A673 (cell line): ENCODE results near the gene FILIP1. TPM values are rescaled to one million over a fixed set of nuclear protein-coding genes. Genes with fewer than 3 reads are reported as not detected.

Experiments used
- BruUV-seq: library from RNA; stranded (reverse); fragments of 400-500 nt; replicated peaks from 2 replicates; lab custom pipeline; 2021; lab: Mats Ljungman, UMichigan
- CTCF ChIA-PET: fragments of 300-600 bp; sonication (Branson Sonifier 250); formaldehyde crosslinking; loops from one replicate; lab custom pipeline; 2022; ENCODE audit warnings: antibody characterized with exemption; lab: Charles Lee
- POLR2A ChIA-PET: fragments of 300-600 bp; sonication (Branson Sonifier 250); formaldehyde crosslinking; loops from one replicate; lab custom pipeline; 2022; ENCODE audit warnings: antibody characterized with exemption; ENCODE audit not compliant: low non-redundant PET; lab: Charles Lee
- DNase-seq: peaks from one replicate; pipeline ENCODE4 v3.0.0-alpha.2; 2015; ENCODE audit warnings: low spot score
- H3K27ac ChIP-seq: fragments of 200-600 bp; sonication (generic); 2 replicates; pipeline ENCODE4 v1.5.1; 2016; ENCODE audit warnings: mixed run types, low read depth, mild to moderate bottlenecking, mixed read lengths, antibody characterized with exemption, low read length; ENCODE audit not compliant: poor library complexity, severe bottlenecking
- H3K27me3 ChIP-seq: fragments of 200-600 bp; sonication (generic); replicated peaks from 2 replicates; pipeline ENCODE4 v1.6.1; 2017; ENCODE audit warnings: mixed run types, low read depth, mild to moderate bottlenecking, mixed read lengths, antibody characterized with exemption, low read length; ENCODE audit not compliant: insufficient read depth, poor library complexity
- H3K36me3 ChIP-seq: fragments of 200-600 bp; sonication (generic); 2 replicates; pipeline ENCODE4 v1.6.1; 2016; ENCODE audit warnings: mixed run types, mild to moderate bottlenecking, mixed read lengths, antibody characterized with exemption, low read length; ENCODE audit not compliant: insufficient read depth, poor library complexity, severe bottlenecking
- H3K4me1 ChIP-seq: fragments of 200-600 bp; sonication (generic); 2 replicates; pipeline ENCODE4 v1.6.1; 2017; ENCODE audit warnings: mixed run types, mild to moderate bottlenecking, mixed read lengths, antibody characterized with exemption, low read length; ENCODE audit not compliant: insufficient read depth, poor library complexity, severe bottlenecking
- H3K4me3 ChIP-seq: fragments of 200-600 bp; sonication (generic); 2 replicates; pipeline ENCODE4 v1.5.1; 2016; ENCODE audit warnings: low read depth, mixed run types, mild to moderate bottlenecking, mixed read lengths, low read length; ENCODE audit not compliant: poor library complexity, severe bottlenecking
- H3K9me3 ChIP-seq: fragments of 200-600 bp; sonication (generic); 2 replicates; pipeline ENCODE4 v1.6.1; 2016; ENCODE audit warnings: mixed run types, low read depth, mild to moderate bottlenecking, mixed read lengths, antibody characterized with exemption, low read length; ENCODE audit not compliant: poor library complexity, severe bottlenecking
- CTCF ChIP-seq: fragments of 300-800, 200-600 bp; sonication (generic); conservative IDR thresholded peaks from 2 replicates; pipeline ENCODE4 v1.5.1; 2017; ENCODE audit warnings: low read depth, mild to moderate bottlenecking, antibody characterized with exemption, low read length, moderate library complexity, mixed read lengths
- EZH2 ChIP-seq: fragments of 200-600 bp; sonication (generic); IDR thresholded peaks from 2 replicates; pipeline ENCODE4 v1.6.1; 2017; ENCODE audit warnings: borderline replicate concordance, low read depth, mild to moderate bottlenecking, mixed read lengths, antibody characterized with exemption, low read length; ENCODE audit not compliant: poor library complexity, severe bottlenecking
- intact Hi-C: fragments of 100-400 bp; cut with micrococcal nuclease; formaldehyde crosslinking; loops from one replicate; pipeline ENCODE4 v1.10.0; 2022; ENCODE audit not compliant: unreplicated experiment
- total RNA-seq: library from RNA; stranded (reverse); gene quantifications from 2 replicates; pipeline ENCODE4 v1.2.3, GENCODE V29; 2021

Gene FILIP1
- total RNA-seq, 1 experiment from 2014 or later, result 0.32 TPM

DNA sequence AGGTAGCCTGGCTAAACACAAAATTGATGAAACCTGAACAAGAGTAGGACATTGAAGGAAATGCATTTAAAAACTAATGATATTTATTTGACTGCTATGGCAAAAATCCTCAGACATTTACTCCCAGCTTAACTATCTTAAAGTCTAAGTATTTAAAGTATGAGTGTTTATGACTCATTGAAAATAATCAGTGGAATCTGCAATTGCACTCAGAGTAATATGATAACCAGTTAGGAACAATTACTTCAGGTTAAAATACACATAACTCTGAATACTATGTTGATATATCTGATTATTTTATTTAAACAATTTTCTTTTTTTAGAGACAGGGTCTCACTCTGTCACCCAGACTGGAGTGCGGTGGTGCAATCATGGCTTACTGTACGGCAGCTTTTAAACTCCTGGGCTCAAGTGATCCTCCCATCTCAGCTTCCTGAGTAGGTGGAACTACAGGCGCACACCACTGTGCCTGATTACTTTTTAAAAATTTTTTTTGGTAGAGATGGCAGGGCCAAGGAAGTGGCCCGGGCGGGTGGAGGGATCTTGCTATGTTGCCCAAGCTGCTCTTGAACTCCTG is 43.9 kb downstream of the FILIP1 start:
- no TSS peak for BruUV-seq
- no peak overlapping the region for H3K27ac ChIP-seq
- H3K9me3 ChIP-seq, result no peaks in the 10 kb centered on the region
- no peak overlapping the region for H3K4me3 ChIP-seq
- intact Hi-C loops, result no loop called here
- TF ChIP-seq EZH2 (no peak), CTCF (no peak)
- no peaks in the 10 kb centered on the region for H3K4me1 ChIP-seq
- DNase-seq, result no peak
- H3K36me3 ChIP-seq, result no peaks in the 10 kb centered on the region
- ChIA-PET CTCF (no interaction called here), POLR2A (interaction anchor here (0.6 kb wide), 1 partner anchor 24 kb away, joined by 4 read pairs; no protein-coding TSS in a partner anchor)
- H3K27me3 ChIP-seq, result no peaks in the 10 kb centered on the region

DNA sequence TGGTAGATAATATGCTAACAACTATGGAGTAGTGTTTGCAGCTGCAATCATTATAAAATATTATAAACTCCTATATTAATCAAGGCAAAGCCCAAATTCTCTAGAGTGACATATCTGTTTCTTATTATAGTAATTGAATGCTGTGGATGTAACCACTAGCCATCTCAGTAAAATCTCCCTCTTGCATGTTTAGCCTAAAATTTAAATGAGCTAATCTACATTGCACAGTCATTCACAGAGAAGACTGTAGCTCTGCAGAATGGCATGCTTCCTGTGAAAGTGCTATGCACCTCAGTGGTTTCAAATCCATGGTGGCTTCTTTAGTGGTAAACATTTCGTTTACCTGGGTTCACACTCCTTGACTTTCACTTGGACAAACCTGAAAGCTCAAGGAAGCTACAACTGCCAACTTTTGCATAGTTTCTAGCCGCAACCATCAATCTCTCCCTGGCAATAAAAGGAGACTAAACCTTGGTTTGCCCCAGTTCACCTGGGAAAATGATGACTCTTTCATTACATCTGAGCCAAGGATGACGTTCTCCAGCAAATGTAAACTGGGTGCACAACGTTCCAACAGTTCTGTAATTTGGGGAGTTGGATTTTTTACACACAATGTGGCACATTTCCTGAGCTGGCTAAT is 47.2 kb downstream of the FILIP1 start:
- no peak overlapping the region for H3K27ac ChIP-seq
- DNase-seq, result no peak
- intact Hi-C loops, result no loop called here
- ChIA-PET POLR2A (interaction anchor here (0.6 kb wide), 1 partner anchor 100 kb away, joined by 3 read pairs; no protein-coding TSS in a partner anchor), CTCF (no interaction called here)
- BruUV-seq, result no TSS peak
- no peaks in the 10 kb centered on the region for H3K27me3 ChIP-seq
- no peaks in the 10 kb centered on the region for H3K4me1 ChIP-seq
- no peak overlapping the region for H3K4me3 ChIP-seq
- H3K36me3 ChIP-seq, result no peaks in the 10 kb centered on the region
- TF ChIP-seq CTCF (no peak), EZH2 (no peak)
- no peaks in the 10 kb centered on the region for H3K9me3 ChIP-seq

DNA sequence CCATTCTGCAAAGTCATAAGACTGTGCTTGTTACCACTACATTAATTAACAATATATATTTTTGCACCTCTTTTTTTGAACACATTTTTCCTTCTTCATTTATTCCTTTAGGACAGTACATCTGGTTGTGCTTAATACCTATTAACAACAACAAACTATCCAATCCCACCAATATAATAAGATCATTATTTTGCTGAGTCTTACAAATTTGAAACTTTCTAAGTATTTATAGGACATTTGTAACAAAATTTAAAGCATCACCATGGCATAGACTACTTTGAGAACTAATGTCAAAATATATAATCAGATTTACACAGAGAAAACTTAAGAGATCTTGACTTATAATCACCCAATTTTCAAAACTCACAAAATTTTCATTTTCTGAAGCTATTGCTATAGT is 47.9 kb downstream of the FILIP1 start:
- Histone ChIP-seq H3K27ac (no peak overlapping the region), H3K4me3 (no peak overlapping the region), H3K4me1 (no peaks in the 10 kb centered on the region), H3K36me3 (no peaks in the 10 kb centered on the region), H3K27me3 (no peaks in the 10 kb centered on the region), H3K9me3 (no peaks in the 10 kb centered on the region)
- CTCF ChIA-PET, result no interaction called here
- DNase-seq, result no peak
- no TSS peak for BruUV-seq
- no peak for TF ChIP-seq CTCF
- TF ChIP-seq EZH2, result no peak
- POLR2A ChIA-PET, result no interaction called here
- intact Hi-C loops, result no loop called here
